Astrocyte (in vitro differentiated cells and primary cell): ENCODE results near the gene PSORS1C1.

ENCODE experiments used
- CTCF ChIP-seq: IDR thresholded peaks from 2 replicates; pipeline ENCODE4 v1.5.1; 2011; ENCODE audit warnings: low read depth, mild to moderate bottlenecking, inconsistent platforms, low read length, moderate library complexity; ENCODE audit not compliant: insufficient read depth
- EZH2 ChIP-seq: IDR thresholded peaks from 2 replicates; pipeline ENCODE4 v1.6.1; 2012; ENCODE audit warnings: mild to moderate bottlenecking, low read length, inconsistent platforms; ENCODE audit not compliant: insufficient read depth

GRCh38 chr6:31168606-31169005 lies 54.0 kb downstream of the PSORS1C1 start:
- no peak for TF ChIP-seq EZH2
- TF ChIP-seq CTCF = no peak
